ENCODE results near the gene EPS8L2. TPM values are rescaled to one million over a fixed set of nuclear protein-coding genes. Genes with fewer than 3 reads are reported as not detected.
A peak's percentile ranks its signal among the peaks of the same experiment; 100 is the strongest.

Gene EPS8L2
- total and polyA plus RNA-seq, 9 of the 15 experiments (the other 6 are each of a cell fraction or from before 2014, with no cell fraction given): 0.75 to 17.0 (median 3.7) TPM

DNA sequence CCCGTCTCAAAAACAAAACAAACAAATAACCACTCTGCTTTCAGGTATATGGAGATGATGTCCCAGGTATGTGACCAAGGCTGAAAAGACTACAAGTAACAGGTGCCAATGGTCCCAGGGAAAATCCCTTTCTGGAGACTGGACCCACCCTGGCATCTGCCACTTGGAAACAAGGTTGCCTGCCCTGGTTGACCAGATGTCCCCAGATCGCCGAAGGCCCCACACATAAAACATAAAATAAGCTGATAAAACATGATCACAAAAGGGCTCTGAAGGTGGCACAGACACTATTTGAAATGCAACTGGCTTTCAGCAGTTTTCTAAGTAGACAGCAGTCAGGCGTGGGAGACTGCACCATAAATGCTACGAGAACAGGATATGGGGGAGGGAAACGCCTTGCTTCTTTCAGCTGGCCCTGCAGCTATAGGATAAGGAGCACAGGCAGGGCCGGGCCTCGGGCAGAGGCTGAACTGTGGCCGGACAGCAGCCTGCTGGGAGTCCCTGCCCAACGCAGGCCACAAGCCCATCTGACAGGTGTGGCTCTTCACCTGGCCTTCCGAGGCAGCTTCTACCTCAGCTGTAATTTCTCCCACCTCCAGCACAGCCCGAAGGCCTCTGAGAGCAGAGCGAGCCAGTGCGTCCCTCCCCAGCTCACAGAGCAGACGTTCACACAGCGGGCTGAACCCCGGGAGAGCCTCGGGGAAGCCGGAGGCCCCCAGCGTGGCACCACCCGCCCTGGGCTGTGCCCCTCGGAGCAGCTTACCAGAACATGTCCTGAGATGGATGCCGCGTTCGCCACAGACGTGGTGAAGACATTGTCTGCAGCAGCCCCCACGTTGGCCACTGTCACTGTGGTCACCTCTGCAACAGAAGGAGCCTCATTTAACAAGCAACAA lies 15.0 kb upstream of the EPS8L2 start (continued):
- TF ChIP-seq, protein P1, sequence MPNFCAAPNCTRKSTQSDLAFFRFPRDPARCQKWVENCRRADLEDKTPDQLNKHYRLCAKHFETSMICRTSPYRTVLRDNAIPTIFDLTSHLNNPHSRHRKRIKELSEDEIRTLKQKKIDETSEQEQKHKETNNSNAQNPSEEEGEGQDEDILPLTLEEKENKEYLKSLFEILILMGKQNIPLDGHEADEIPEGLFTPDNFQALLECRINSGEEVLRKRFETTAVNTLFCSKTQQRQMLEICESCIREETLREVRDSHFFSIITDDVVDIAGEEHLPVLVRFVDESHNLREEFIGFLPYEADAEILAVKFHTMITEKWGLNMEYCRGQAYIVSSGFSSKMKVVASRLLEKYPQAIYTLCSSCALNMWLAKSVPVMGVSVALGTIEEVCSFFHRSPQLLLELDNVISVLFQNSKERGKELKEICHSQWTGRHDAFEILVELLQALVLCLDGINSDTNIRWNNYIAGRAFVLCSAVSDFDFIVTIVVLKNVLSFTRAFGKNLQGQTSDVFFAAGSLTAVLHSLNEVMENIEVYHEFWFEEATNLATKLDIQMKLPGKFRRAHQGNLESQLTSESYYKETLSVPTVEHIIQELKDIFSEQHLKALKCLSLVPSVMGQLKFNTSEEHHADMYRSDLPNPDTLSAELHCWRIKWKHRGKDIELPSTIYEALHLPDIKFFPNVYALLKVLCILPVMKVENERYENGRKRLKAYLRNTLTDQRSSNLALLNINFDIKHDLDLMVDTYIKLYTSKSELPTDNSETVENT (CRISPR knock-in tag; IDR thresholded peaks at IDR 0.05): no peak
- TF ChIP-seq BCL6 (CRISPR knock-in tag; IDR thresholded peaks at IDR 0.05) (no peak), POLR3G (IDR thresholded peaks at IDR 0.05; ENCODE audit: extremely low read depth, insufficient read length, insufficient replicate concordance) (no peak), GTF2A2 (tag; IDR thresholded peaks at IDR 0.05) (no peak), ILK (tag; IDR thresholded peaks at IDR 0.05; ENCODE audit: borderline replicate concordance, low read depth) (no peak), HES1 (IDR thresholded peaks at IDR 0.05; ENCODE audit: low read depth) (no peak), ZC3H4 (CRISPR knock-in tag; IDR thresholded peaks at IDR 0.05; ENCODE audit: borderline replicate concordance) (no peak), CSDE1 (IDR thresholded peaks at IDR 0.05) (no peak), ZNF830 (CRISPR knock-in tag; IDR thresholded peaks at IDR 0.05) (no peak), ZFPM2 (CRISPR knock-in tag; IDR thresholded peaks at IDR 0.05) (no peak), GABPB2 (CRISPR knock-in tag; conservative IDR thresholded peaks at IDR 0.05) (no peak), EGR1 (conservative IDR thresholded peaks at IDR 0.05) (peak; percentile 61), ARNT (IDR thresholded peaks at IDR 0.05) (no peak), SREBF1 (IDR thresholded peaks at IDR 0.05; ENCODE audit: borderline replicate concordance, low read depth, low read length) (no peak), ZEB2 (IDR thresholded peaks at IDR 0.05) (no peak), NEUROD1 (IDR thresholded peaks at IDR 0.05; ENCODE audit: borderline replicate concordance, low read depth, low read length, partially characterized antibody) (no peak), PYGO2 (tag; IDR thresholded peaks at IDR 0.05) (no peak), GTF3C2 (IDR thresholded peaks at IDR 0.05; ENCODE audit: borderline replicate concordance, extremely low read depth, insufficient read length) (no peak), PCBP1 (IDR thresholded peaks at IDR 0.05; ENCODE audit: low read depth, low read length, poor library complexity, severe bottlenecking) (no peak)
